Body of pancreas (tissue), 4 donors: ENCODE measurements around the gene PLCXD1. TPM values are rescaled to one million over a fixed set of nuclear protein-coding genes. Genes with fewer than 3 reads are reported as not detected.
A peak's percentile ranks its signal among the peaks of the same experiment; 100 is the strongest.

ENCODE experiments used
- ATAC-seq: fragments of 150-250 bp; one replicate; pipeline ENCODE4 v1.9.1; 2016
- DNase-seq, 4 donors: peaks; one replicate each; pipeline ENCODE4 v3.0.0-alpha.2; 2019
- H3K27ac ChIP-seq, 4 donors: fragments of 200-600 bp; sonication (generic); 1 replicate in 3 of 4; 2 replicates in 1 of 4; pipeline versions ENCODE4 v1.5.1 to v1.6.1; 2016 to 2019; ENCODE audit warnings: mild to moderate bottlenecking in 1 of 4, mixed read lengths in 1 of 4, moderate library complexity in 1 of 4
- H3K27me3 ChIP-seq, 2 donors: fragments of 200-600 bp; sonication (generic); one replicate each; pipeline ENCODE4 v1.6.0; 2016; ENCODE audit warnings: mild to moderate bottlenecking in 1 of 2
- H3K36me3 ChIP-seq, 2 donors: fragments of 200-600 bp; sonication (generic); replicated peaks in 1 of 2; 2 replicates each; pipeline ENCODE4 v1.5.1; 2016; ENCODE audit warnings: low read depth in 2 of 2; ENCODE audit not compliant: insufficient read depth in 1 of 2
- H3K4me1 ChIP-seq: fragments of 200-600 bp; sonication (generic); one replicate; pipeline ENCODE4 v1.6.0; 2016
- H3K4me3 ChIP-seq, 2 donors: fragments of 200-600 bp; sonication (generic); 1 replicate in 1 of 2; 2 replicates in 1 of 2; pipeline ENCODE4 v1.5.1; 2016 to 2019
- H3K9me3 ChIP-seq, 3 donors: fragments of 200-600 bp; sonication (generic); 1 replicate in 2 of 3; 2 replicates in 1 of 3; pipeline ENCODE4 v1.5.1; 2016
- POLR2A ChIP-seq, 3 donors: fragments of 450-650 bp; IDR thresholded peaks; one replicate each; pipeline ENCODE4 v1.6.1; 2016; ENCODE audit warnings: antibody characterized with exemption in 3 of 3, mild to moderate bottlenecking in 2 of 3
- WGBS, 2 donors: methylation state at CpG; one replicate each; pipeline ENCODE4 v1.1.5; 2017; 5-methylcytosine and 5-hydroxymethylcytosine counted together
- intact Hi-C: fragments of 100-400 bp; cut with DNase I; formaldehyde crosslinking; loops from one replicate; pipeline ENCODE4 v1.15.1; 2023
- total RNA-seq, 2 donors: library from RNA; depleted of rRNA; stranded (reverse); fragments of >200 nt; gene quantifications; one replicate each; pipeline ENCODE4 v1.1.0, GENCODE V29; 2016
- TF ChIP-seq, protein P1 (sequence below), 7 experiments: fragments of 450-650 bp in 4 of 7; fragments of 200-600 bp in 3 of 7; sonication (generic) in 3 of 7; IDR thresholded peaks; one replicate each; pipeline ENCODE4 v1.5.1; 2016 to 2019; ENCODE audit warnings: antibody characterized with exemption in 7 of 7

PLCXD1 gene
- total RNA-seq, 2 donors from 2014 or later, result 4.2 to 7.3 TPM

DNA sequence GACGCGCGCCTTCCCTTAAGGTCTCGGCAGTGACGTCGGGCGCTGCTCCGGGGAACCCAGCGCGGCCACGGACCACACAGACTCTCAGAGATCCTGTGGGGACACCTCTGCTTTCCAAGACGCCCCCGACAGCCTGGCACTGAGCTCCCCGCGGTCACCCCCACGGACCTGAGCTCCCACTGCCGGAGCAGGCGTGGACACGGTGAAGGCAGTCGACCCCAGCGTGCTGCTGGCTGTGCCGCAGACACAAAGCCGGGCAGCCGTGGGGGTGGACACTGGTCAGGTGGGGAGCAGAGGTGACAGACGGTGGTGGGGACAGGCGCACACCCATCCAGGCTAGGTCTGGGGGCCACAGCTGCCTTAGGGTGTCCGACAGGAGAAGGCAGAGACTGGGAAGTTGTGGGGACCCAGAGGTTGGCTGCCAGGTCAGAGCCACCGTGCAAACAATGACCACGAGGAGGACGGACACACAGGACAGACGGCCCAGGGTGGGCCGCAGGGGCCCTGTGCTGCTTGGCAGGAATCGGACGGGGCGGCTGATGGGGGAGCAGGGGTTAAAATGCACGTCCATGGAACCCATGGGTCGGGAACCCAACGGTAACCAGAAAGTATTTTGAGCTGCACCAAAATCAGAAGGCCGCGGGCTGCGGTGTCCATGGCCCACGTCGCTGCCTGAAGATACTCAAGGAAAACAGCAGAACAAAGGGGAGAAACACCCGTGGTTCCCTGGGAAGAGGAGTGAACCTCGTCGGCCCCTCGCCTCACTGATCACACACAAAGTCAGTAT, 54.0 kb downstream of the PLCXD1 start:
- peak in 1 of 4 donors; percentile 4 for DNase-seq
- intact Hi-C loops, result no loop called here
- WGBS, 2 donors, result 92 to 96% methylated on average over 28 to 40 of the region's 47 CpGs

DNA sequence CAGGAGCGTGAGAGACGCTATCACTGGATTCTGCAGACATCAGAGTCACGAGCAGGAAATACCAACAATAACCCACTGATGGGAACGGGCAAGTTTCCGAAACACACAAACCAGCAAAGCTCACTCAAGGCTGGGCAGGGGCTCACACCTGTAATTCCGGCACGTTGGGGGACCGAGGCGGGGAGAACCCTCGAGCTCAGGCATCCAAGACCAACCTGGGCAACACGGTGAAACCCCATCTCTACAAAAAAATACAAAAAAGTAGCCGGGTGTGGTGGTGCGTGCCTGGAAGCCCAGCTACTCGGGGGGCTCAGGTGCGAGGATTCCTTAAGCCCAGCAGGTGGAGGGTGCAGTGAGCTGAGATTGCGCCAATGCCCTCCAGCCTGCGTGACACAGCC, 54.6 kb downstream of the PLCXD1 start:
- Histone ChIP-seq H3K27ac (no peak overlapping the region), H3K36me3 (no peaks in the 10 kb centered on the region), H3K27me3 (peaks cover 0 to 8% of the 10 kb centered on the region in 2 donors), H3K9me3 (no peaks in the 10 kb centered on the region), H3K4me1 (peaks cover 11% of the 10 kb centered on the region), H3K4me3 (no peak overlapping the region)
- no peak for TF ChIP-seq POLR2A (IDR thresholded peaks at IDR 0.05)
- TF ChIP-seq, protein P1, sequence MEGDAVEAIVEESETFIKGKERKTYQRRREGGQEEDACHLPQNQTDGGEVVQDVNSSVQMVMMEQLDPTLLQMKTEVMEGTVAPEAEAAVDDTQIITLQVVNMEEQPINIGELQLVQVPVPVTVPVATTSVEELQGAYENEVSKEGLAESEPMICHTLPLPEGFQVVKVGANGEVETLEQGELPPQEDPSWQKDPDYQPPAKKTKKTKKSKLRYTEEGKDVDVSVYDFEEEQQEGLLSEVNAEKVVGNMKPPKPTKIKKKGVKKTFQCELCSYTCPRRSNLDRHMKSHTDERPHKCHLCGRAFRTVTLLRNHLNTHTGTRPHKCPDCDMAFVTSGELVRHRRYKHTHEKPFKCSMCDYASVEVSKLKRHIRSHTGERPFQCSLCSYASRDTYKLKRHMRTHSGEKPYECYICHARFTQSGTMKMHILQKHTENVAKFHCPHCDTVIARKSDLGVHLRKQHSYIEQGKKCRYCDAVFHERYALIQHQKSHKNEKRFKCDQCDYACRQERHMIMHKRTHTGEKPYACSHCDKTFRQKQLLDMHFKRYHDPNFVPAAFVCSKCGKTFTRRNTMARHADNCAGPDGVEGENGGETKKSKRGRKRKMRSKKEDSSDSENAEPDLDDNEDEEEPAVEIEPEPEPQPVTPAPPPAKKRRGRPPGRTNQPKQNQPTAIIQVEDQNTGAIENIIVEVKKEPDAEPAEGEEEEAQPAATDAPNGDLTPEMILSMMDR (IDR thresholded peaks at IDR 0.05), result no peak
- peak in 1 of 4 donors; percentile 1 for DNase-seq
- intact Hi-C loops, result no loop called here
- no peak for ATAC-seq
- 92 to 95% methylated on average over 17 of the region's 17 CpGs for WGBS, 2 donors

More for the DNA sequence above, 54.0 kb downstream of the PLCXD1 start:
- H3K27me3 ChIP-seq, result peaks cover 0 to 13% of the 10 kb centered on the region in 2 donors
- no peaks in the 10 kb centered on the region for H3K36me3 ChIP-seq
- no peak overlapping the region for H3K27ac ChIP-seq
- H3K4me1 ChIP-seq, result peaks cover 12% of the 10 kb centered on the region
- TF ChIP-seq, protein P1 (IDR thresholded peaks at IDR 0.05), result no peak
- no peak for TF ChIP-seq POLR2A (IDR thresholded peaks at IDR 0.05)
- no peak overlapping the region for H3K4me3 ChIP-seq
- no peaks in the 10 kb centered on the region for H3K9me3 ChIP-seq
- no peak for ATAC-seq

DNA sequence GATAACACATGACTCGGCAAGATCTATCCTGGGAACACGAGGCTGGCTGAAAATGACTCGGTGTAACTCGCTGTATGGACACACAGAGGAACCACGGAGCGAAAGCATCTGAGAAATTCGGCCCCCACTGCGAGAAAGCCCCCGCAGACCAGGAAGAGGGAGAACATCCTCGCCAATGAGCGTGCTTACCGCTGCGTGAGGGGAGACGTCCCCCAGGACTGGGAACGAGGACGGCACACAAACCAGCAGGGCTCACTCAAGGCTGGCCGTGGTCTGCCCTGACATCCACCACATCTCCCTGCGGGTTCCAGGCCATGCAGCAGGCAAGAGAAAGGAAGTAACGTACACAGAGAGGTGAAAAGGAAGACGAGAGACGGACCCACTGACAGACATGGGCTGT, 55.0 kb downstream of the PLCXD1 start:
- Histone ChIP-seq H3K4me1 (peaks cover 6% of the 10 kb centered on the region), H3K36me3 (no peaks in the 10 kb centered on the region), H3K4me3 (no peak overlapping the region), H3K27me3 (peaks cover 0 to 4% of the 10 kb centered on the region in 2 donors), H3K9me3 (no peaks in the 10 kb centered on the region), H3K27ac (no peak overlapping the region)
- no peak for ATAC-seq
- intact Hi-C loops, result no loop called here
- no peak for DNase-seq
- WGBS, 2 donors, result 85 to 89% methylated on average over 21 of the region's 21 CpGs
- TF ChIP-seq, protein P1 (IDR thresholded peaks at IDR 0.05), result no peak
- no peak for TF ChIP-seq POLR2A (IDR thresholded peaks at IDR 0.05)

GRCh38 chrX:337331-337831, 56.2 kb downstream of the PLCXD1 start:
- 81 to 90% methylated on average over 16 to 36 of the region's 38 CpGs for WGBS, 2 donors
- Histone ChIP-seq H3K27me3 (no peaks in the 10 kb centered on the region), H3K36me3 (no peaks in the 10 kb centered on the region), H3K4me1 (no peaks in the 10 kb centered on the region), H3K9me3 (no peaks in the 10 kb centered on the region), H3K27ac (no peak overlapping the region), H3K4me3 (no peak overlapping the region)
- no peak for DNase-seq
- TF ChIP-seq, protein P1 (IDR thresholded peaks at IDR 0.05), result no peak
- no peak for TF ChIP-seq POLR2A (IDR thresholded peaks at IDR 0.05)
- ATAC-seq, result no peak
- intact Hi-C loops, result no loop called here
